K562 (cell line): Measurements from ENCODE around the gene GET4. TPM values are rescaled to one million over a fixed set of nuclear protein-coding genes. Genes with fewer than 3 reads are reported as not detected.

Source experiments
- ATAC-seq: fragments of 200-7000 bp; cut with Tn5 transposase; 3 replicates; pipeline ENCODE4 v1.9.1; 2020; ENCODE audit warnings: moderate library complexity
- BruUV-seq: library from RNA; stranded (reverse); fragments of 400-500 nt; replicated peaks from 2 replicates; lab custom pipeline; 2021; lab: Mats Ljungman, UMichigan
- CTCF ChIA-PET: fragments of 300-600 bp; formaldehyde crosslinking; extraction: SDS; loops from one replicate; lab custom pipeline; 2021; ENCODE audit warnings: low intra/inter-chr PET ratio; lab: Yijun Ruan, JAX
- POLR2A ChIA-PET: fragments of 300-600, 350-650 bp; sonication (Branson Sonifier 250); formaldehyde crosslinking; extraction: SDS; loops from one replicate; lab custom pipeline; 2021; ENCODE audit warnings: antibody characterized with exemption, inconsistent platforms; lab: Yijun Ruan, JAX
- DNase-seq, 4 experiments: peaks; one replicate each; pipeline versions ENCODE4 v3.0.0 to v3.0.0-alpha.2; 2011 to 2018; ENCODE audit warnings: low spot score in 3 of 4, mixed read lengths in 3 of 4; ENCODE audit errors: extremely low read depth in 1 of 4
- FAIRE-seq: peaks from 2 replicates; lab custom pipeline; 2011; peaks lifted over from hg19 to GRCh38; lab: Jason Lieb, UNC
- H2AFZ ChIP-seq: 2 replicates; pipeline ENCODE4 v1.6.0; 2011; ENCODE audit warnings: low read depth, low read length, control low read depth, inconsistent platforms
- H3K27ac ChIP-seq: fragments of 200-600 bp; 3 replicates; pipeline ENCODE4 v1.8.0; 2011; ENCODE audit warnings: low read depth, mild to moderate bottlenecking, control low read depth, inconsistent platforms, low read length, moderate library complexity, mixed read lengths; ENCODE audit errors: extremely low read depth
- H3K27me3 ChIP-seq, 2 experiments: fragments of 300-600 bp in 1 of 2; 2 replicates in 1 of 2; 3 replicates in 1 of 2; pipeline versions ENCODE4 v1.6.0 to v1.8.0; 2011; ENCODE audit warnings: inconsistent platforms in 2 of 2, low read length in 2 of 2, mild to moderate bottlenecking in 1 of 2, mixed read lengths in 1 of 2, moderate library complexity in 1 of 2; ENCODE audit not compliant: control insufficient read depth in 2 of 2, insufficient read depth in 2 of 2
- H3K36me3 ChIP-seq: fragments of 300-600 bp; 3 replicates; pipeline ENCODE4 v1.8.0; 2011; ENCODE audit warnings: mild to moderate bottlenecking, low read length, inconsistent platforms; ENCODE audit not compliant: control insufficient read depth, insufficient read depth
- H3K4me1 ChIP-seq, 2 experiments: fragments of 200-600 bp in 1 of 2; replicated peaks in 1 of 2; 2 replicates in 1 of 2; 3 replicates in 1 of 2; pipeline versions ENCODE4 v1.5.1 to v1.8.0; 2011; ENCODE audit warnings: inconsistent platforms in 2 of 2, low read length in 2 of 2, mild to moderate bottlenecking in 1 of 2, mixed read lengths in 1 of 2, moderate library complexity in 1 of 2; ENCODE audit not compliant: control insufficient read depth in 2 of 2, insufficient read depth in 2 of 2
- H3K4me2 ChIP-seq: 2 replicates; pipeline ENCODE4 v1.6.1; 2011; ENCODE audit warnings: low read length, control low read depth, inconsistent platforms, mixed read lengths; ENCODE audit not compliant: insufficient read depth
- H3K4me3 ChIP-seq: fragments of 200-600 bp; sonication (generic), shearing (Covaris generic); 2 replicates; pipeline ENCODE4 v1.5.1; 2016; ENCODE audit warnings: control low read depth, inconsistent platforms
- H3K79me2 ChIP-seq: fragments of 200-600 bp; 3 replicates; pipeline ENCODE4 v1.8.0; 2011; ENCODE audit warnings: low read length, inconsistent platforms; ENCODE audit not compliant: control insufficient read depth, insufficient read depth
- H3K9ac ChIP-seq, 2 experiments: 2 replicates each; pipeline versions ENCODE4 v1.6.0 to v1.6.1; 2011; ENCODE audit warnings: low read depth in 2 of 2, low read length in 2 of 2, control low read depth in 1 of 2, inconsistent platforms in 1 of 2, mild to moderate bottlenecking in 1 of 2, mixed read lengths in 1 of 2; ENCODE audit not compliant: insufficient read depth in 1 of 2
- H3K9me1 ChIP-seq: one replicate; pipeline ENCODE4 v1.6.0; 2011; ENCODE audit warnings: inconsistent platforms, mild to moderate bottlenecking, low read length, moderate library complexity; ENCODE audit not compliant: control insufficient read depth, insufficient read depth
- H3K9me3 ChIP-seq: replicated peaks from 2 replicates; pipeline ENCODE4 v1.5.1; 2011; ENCODE audit warnings: low read depth, low read length, inconsistent platforms; ENCODE audit not compliant: control insufficient read depth, insufficient read depth
- H4K20me1 ChIP-seq: replicated peaks from 2 replicates; pipeline ENCODE4 v1.6.1; 2011; ENCODE audit warnings: low read length, inconsistent platforms, mixed read lengths; ENCODE audit not compliant: control insufficient read depth, insufficient read depth
- CCNT2 ChIP-seq: IDR thresholded peaks from 2 replicates; pipeline ENCODE4 v1.6.1; 2011; ENCODE audit warnings: borderline replicate concordance, low read depth, mild to moderate bottlenecking, moderate library complexity, mixed read lengths, low read length; ENCODE audit not compliant: insufficient read length; ENCODE audit errors: extremely low read depth
- FOXK1 ChIP-seq: sonication (generic); formaldehyde crosslinking; IDR thresholded peaks from 2 replicates; pipeline ENCODE4 v1.8.0; 2022; ENCODE audit warnings: missing genetic modification reagents, mild to moderate bottlenecking, borderline replicate concordance
- MED1 ChIP-seq: sonication (generic); formaldehyde crosslinking; IDR thresholded peaks from 2 replicates; pipeline ENCODE4 v1.8.1; 2023; ENCODE audit warnings: missing genetic modification reagents, borderline replicate concordance
- PML ChIP-seq: IDR thresholded peaks from 2 replicates; pipeline ENCODE4 v1.6.1; 2012; ENCODE audit warnings: low read length, inconsistent platforms
- RUNX1 ChIP-seq: sonication (generic); IDR thresholded peaks from 2 replicates; pipeline ENCODE4 v1.6.1; 2016; ENCODE audit warnings: antibody characterized with exemption, low read depth
- SMARCB1 ChIP-seq: IDR thresholded peaks from 2 replicates; pipeline ENCODE4 v1.6.1; 2011; ENCODE audit warnings: improper control_type of control experiment, low read depth; ENCODE audit not compliant: insufficient read length
- SMC3 ChIP-seq: conservative IDR thresholded peaks from 2 replicates; pipeline ENCODE4 v1.6.1; 2011; ENCODE audit warnings: low read depth, low read length, improper control_type of control experiment; ENCODE audit not compliant: insufficient read depth
- SRSF1 ChIP-seq: fragments of 200-400 bp; formaldehyde crosslinking; IDR thresholded peaks from 2 replicates; pipeline ENCODE4 v1.6.1; 2017; ENCODE audit warnings: mild to moderate bottlenecking, low read depth, low read length, moderate library complexity
- VEZF1 ChIP-seq: fragments of 200-800 bp; sonication (Bioruptor generic); IDR thresholded peaks from 2 replicates; pipeline ENCODE4 v1.6.1; 2017; ENCODE audit warnings: missing genetic modification characterization, missing compliant biosample characterization
- ZC3H4 ChIP-seq: sonication (generic); formaldehyde crosslinking; IDR thresholded peaks from 2 replicates; pipeline ENCODE4 v1.9.0; 2021; ENCODE audit warnings: missing genetic modification reagents, borderline replicate concordance
- ZKSCAN3 ChIP-seq: fragments of 250-450 bp; sonication (Bioruptor Pico); IDR thresholded peaks from 2 replicates; pipeline ENCODE4 v1.4.0; 2020
- ZNF609 ChIP-seq: sonication (generic); formaldehyde crosslinking; IDR thresholded peaks from 2 replicates; pipeline ENCODE4 v1.8.1; 2023; ENCODE audit warnings: missing genetic modification reagents, mild to moderate bottlenecking, borderline replicate concordance
- WGBS: fragments of 100-300 bp; shearing (Covaris generic); methylation state at CpG from one replicate; pipeline ENCODE4 v1.1.6; 2016; ENCODE audit warnings: low coverage, mixed read lengths; ENCODE audit not compliant: insufficient coverage; ENCODE audit errors: missing lambda C conversion rate; 5-methylcytosine and 5-hydroxymethylcytosine counted together
- in situ Hi-C: fragments of 300-500 bp; cut with MboI; formaldehyde crosslinking; loops from 4 replicates; pipeline ENCODE4 v1.15.0; 2018; ENCODE audit warnings: inconsistent platforms, mixed read lengths
- intact Hi-C: fragments of 100-400 bp; cut with micrococcal nuclease; formaldehyde crosslinking; loops from 2 replicates; pipeline ENCODE4 v1.14.2; 2022
- polyA plus RNA-seq, 8 experiments: library from polyadenylated mRNA; depleted of rRNA in 4 of 8; stranded (reverse) in 5 of 8; unstranded in 3 of 8; fragments of >200 nt; fragmentation: Nextera tagmentation in 2 of 8; fragmentation: Illumina TruSeq in 1 of 8; extraction: Ambion mirVana in 2 of 8; extraction: Trizol in 1 of 8; gene quantifications; 2 replicates each; pipeline versions ENCODE4 v1.2.1 to v1.2.3, GENCODE V29; 2011 to 2014; ENCODE audit warnings: inconsistent platforms in 1 of 8, missing spikeins in 1 of 8
- total RNA-seq, 7 experiments: library from RNA; depleted of rRNA in 6 of 7; stranded (reverse); fragments of >200 nt in 6 of 7; fragmentation: Illumina TruSeq in 2 of 7; extraction: Trizol in 2 of 7; gene quantifications; 2 replicates each; pipeline versions ENCODE4 v1.2.1 to v1.2.3, GENCODE V29; 2011 to 2021; ENCODE audit warnings: low replicate concordance in 1 of 7

The GET4 gene
- total and polyA plus RNA-seq, 9 of the 15 experiments (the other 6 are each of a cell fraction or from before 2014, with no cell fraction given), result 0.99 to 122 (median 40.4) TPM

- TF ChIP-seq SMARCB1 (no peak), ZKSCAN3 (CRISPR knock-in tag) (no peak), FOXK1 (CRISPR knock-in tag) (no peak), SRSF1 (no peak), SMC3 (no peak), PML (no peak)
These were observed 22.8 kb upstream of the GET4 start (continued) for GRCh38 chr7:853366-854117.

GRCh38 chr7:854118-854775 lies 22.1 kb upstream of the GET4 start:
- Histone ChIP-seq H3K36me3 (peaks cover 91% of the 10 kb centered on the region), H4K20me1 (0 out of 2 replicates have a peak, but pooled peaks cover 3% of the 10 kb centered on the region), H3K4me1 (peaks cover 9 to 22% of the 10 kb centered on the region in 2 experiments; a peak in 4 of 5 replicates), H3K79me2 (no peaks in the 10 kb centered on the region), H3K27ac (no peak overlapping the region), H3K9me3 (no peaks in the 10 kb centered on the region), H3K9ac (no peak overlapping the region), H3K27me3 (no peaks in the 10 kb centered on the region), H3K4me3 (no peak overlapping the region), H3K9me1 (peaks cover 4% of the 10 kb centered on the region), H2AFZ (no peak overlapping the region), H3K4me2 (no peak overlapping the region)
- no peak for FAIRE-seq
- intact Hi-C loops (no loop called here), in situ Hi-C loops (no loop called here)
- no peak for DNase-seq
- CTCF ChIA-PET, result no interaction called here
- no peak for ATAC-seq
- no TSS peak for BruUV-seq
- POLR2A ChIA-PET, result no interaction called here
- WGBS, result 97% methylated on average over 31 of the region's 32 CpGs
- TF ChIP-seq RUNX1 (no peak), MED1 (no peak), ZC3H4 (CRISPR knock-in tag) (no peak), CCNT2 (no peak), ZNF609 (CRISPR knock-in tag) (no peak), VEZF1 (CRISPR knock-in tag) (no peak)
